ENCODE results near the gene TENM4. TPM values are rescaled to one million over a fixed set of nuclear protein-coding genes. Genes with fewer than 3 reads are reported as not detected.
"Not testable (repeated sequence)": the region's sequence is repeated elsewhere in the genome, so short reads cannot be mapped to it uniquely, and the experiment has no call there.

Gene TENM4
- total RNA-seq, 2 experiments from 2014 or later: not detected

- H3K9me3 Mint-ChIP-seq; H3K4me3 Mint-ChIP-seq; DNase-seq; intact Hi-C loops (cut with micrococcal nuclease); H3K4me1 Mint-ChIP-seq (ENCODE audit: low read depth); H3K36me3 Mint-ChIP-seq; H3K27ac Mint-ChIP-seq; CTCF ChIA-PET; H3K27me3 Mint-ChIP-seq; POLR2A ChIA-PET: not testable (repeated sequence)
These were observed 250.3 kb downstream of the TENM4 start for GRCh38 chr11:79190553-79190952.

GRCh38 chr11:79189601-79190000, 251.2 kb downstream of the TENM4 start:
- no peaks in the 10 kb centered on the region for H3K9me3 Mint-ChIP-seq
- H3K27ac Mint-ChIP-seq: no peak overlapping the region
- H3K27me3 Mint-ChIP-seq: no peaks in the 10 kb centered on the region
- intact Hi-C loops (cut with micrococcal nuclease): no loop called here
- H3K4me3 Mint-ChIP-seq: no peak overlapping the region
- no peaks in the 10 kb centered on the region for H3K4me1 Mint-ChIP-seq (ENCODE audit: low read depth)
- H3K36me3 Mint-ChIP-seq: no peaks in the 10 kb centered on the region
- CTCF ChIA-PET: no interaction called here
- POLR2A ChIA-PET: no interaction called here
- DNase-seq: no peak

GRCh38 chr11:79189055-79189454, 251.8 kb downstream of the TENM4 start:
- H3K4me1 Mint-ChIP-seq (ENCODE audit: low read depth): no peaks in the 10 kb centered on the region
- DNase-seq: no peak
- POLR2A ChIA-PET: no interaction called here
- H3K4me3 Mint-ChIP-seq: no peak overlapping the region
- no peaks in the 10 kb centered on the region for H3K36me3 Mint-ChIP-seq
- H3K9me3 Mint-ChIP-seq: no peaks in the 10 kb centered on the region
- CTCF ChIA-PET: no interaction called here
- no peak overlapping the region for H3K27ac Mint-ChIP-seq
- no peaks in the 10 kb centered on the region for H3K27me3 Mint-ChIP-seq
- intact Hi-C loops (cut with micrococcal nuclease): no loop called here

GRCh38 chr11:79186669-79187068, 254.2 kb downstream of the TENM4 start:
- CTCF ChIA-PET: no interaction called here
- intact Hi-C loops (cut with micrococcal nuclease): no loop called here
- H3K36me3 Mint-ChIP-seq: no peaks in the 10 kb centered on the region
- no peaks in the 10 kb centered on the region for H3K9me3 Mint-ChIP-seq
- DNase-seq: no peak
- H3K4me3 Mint-ChIP-seq: no peak overlapping the region
- H3K4me1 Mint-ChIP-seq (ENCODE audit: low read depth): no peaks in the 10 kb centered on the region
- POLR2A ChIA-PET: no interaction called here
- H3K27me3 Mint-ChIP-seq: no peaks in the 10 kb centered on the region
- H3K27ac Mint-ChIP-seq: no peak overlapping the region

- intact Hi-C loops (cut with micrococcal nuclease): no loop called here
- DNase-seq: no peak
- H3K27ac Mint-ChIP-seq: no peak overlapping the region
- no peaks in the 10 kb centered on the region for H3K36me3 Mint-ChIP-seq
- H3K9me3 Mint-ChIP-seq: no peaks in the 10 kb centered on the region
- no peaks in the 10 kb centered on the region for H3K4me1 Mint-ChIP-seq (ENCODE audit: low read depth)
- H3K4me3 Mint-ChIP-seq: no peak overlapping the region
- H3K27me3 Mint-ChIP-seq: no peaks in the 10 kb centered on the region
- ChIA-PET POLR2A (no interaction called here), CTCF (no interaction called here)
These were observed 255.5 kb downstream of the TENM4 start for GRCh38 chr11:79185351-79185750.

- Mint-ChIP-seq H3K36me3 (no peaks in the 10 kb centered on the region), H3K9me3 (no peaks in the 10 kb centered on the region), H3K4me1 (ENCODE audit: low read depth) (no peaks in the 10 kb centered on the region), H3K27ac (no peak overlapping the region), H3K27me3 (no peaks in the 10 kb centered on the region), H3K4me3 (no peak overlapping the region)
- CTCF ChIA-PET: no interaction called here
- intact Hi-C loops (cut with micrococcal nuclease): no loop called here
- DNase-seq: no peak
- POLR2A ChIA-PET: no interaction called here
These were observed 256.5 kb downstream of the TENM4 start for GRCh38 chr11:79184285-79184684.

- Mint-ChIP-seq H3K27me3 (no peaks in the 10 kb centered on the region), H3K4me1 (ENCODE audit: low read depth) (no peaks in the 10 kb centered on the region), H3K9me3 (no peaks in the 10 kb centered on the region), H3K27ac (no peak overlapping the region), H3K36me3 (no peaks in the 10 kb centered on the region), H3K4me3 (no peak overlapping the region)
- ChIA-PET POLR2A (no interaction called here), CTCF (no interaction called here)
- DNase-seq: no peak
- intact Hi-C loops (cut with micrococcal nuclease): no loop called here
These were observed 258.0 kb downstream of the TENM4 start for GRCh38 chr11:79182794-79183193.

- Mint-ChIP-seq H3K27ac (no peak overlapping the region), H3K4me3 (no peak overlapping the region), H3K9me3 (no peaks in the 10 kb centered on the region), H3K27me3 (peaks cover 9% of the 10 kb centered on the region), H3K36me3 (no peaks in the 10 kb centered on the region), H3K4me1 (ENCODE audit: low read depth) (no peaks in the 10 kb centered on the region)
- intact Hi-C loops (cut with micrococcal nuclease): no loop called here
- CTCF ChIA-PET: no interaction called here
- DNase-seq: no peak
- POLR2A ChIA-PET: no interaction called here
These were observed 261.7 kb downstream of the TENM4 start for GRCh38 chr11:79179087-79179486.

GRCh38 chr11:79174045-79175008, 266.5 kb downstream of the TENM4 start:
- Mint-ChIP-seq H3K9me3 (no peaks in the 10 kb centered on the region), H3K4me1 (ENCODE audit: low read depth) (no peaks in the 10 kb centered on the region), H3K27me3 (peaks cover 9% of the 10 kb centered on the region), H3K4me3 (no peak overlapping the region), H3K36me3 (no peaks in the 10 kb centered on the region), H3K27ac (no peak overlapping the region)
- ChIA-PET CTCF (no interaction called here), POLR2A (no interaction called here)
- DNase-seq: no peak
- intact Hi-C loops (cut with micrococcal nuclease): no loop called here

GRCh38 chr11:79173615-79174014, 267.2 kb downstream of the TENM4 start:
- H3K9me3 Mint-ChIP-seq: no peaks in the 10 kb centered on the region
- intact Hi-C loops (cut with micrococcal nuclease): no loop called here
- ChIA-PET POLR2A (no interaction called here), CTCF (no interaction called here)
- H3K36me3 Mint-ChIP-seq: no peaks in the 10 kb centered on the region
- H3K27ac Mint-ChIP-seq: no peak overlapping the region
- H3K4me3 Mint-ChIP-seq: no peak overlapping the region
- peaks cover 9% of the 10 kb centered on the region for H3K27me3 Mint-ChIP-seq
- no peak for DNase-seq
- H3K4me1 Mint-ChIP-seq (ENCODE audit: low read depth): no peaks in the 10 kb centered on the region

GRCh38 chr11:79170321-79170720, 270.5 kb downstream of the TENM4 start:
- Mint-ChIP-seq H3K36me3 (no peaks in the 10 kb centered on the region), H3K4me1 (ENCODE audit: low read depth) (no peaks in the 10 kb centered on the region), H3K9me3 (no peaks in the 10 kb centered on the region), H3K4me3 (no peak overlapping the region), H3K27me3 (peaks cover 4% of the 10 kb centered on the region), H3K27ac (no peak overlapping the region)
- DNase-seq: no peak
- intact Hi-C loops (cut with micrococcal nuclease): no loop called here
- ChIA-PET POLR2A (no interaction called here), CTCF (no interaction called here)

- CTCF ChIA-PET: no interaction called here
- H3K36me3 Mint-ChIP-seq: no peaks in the 10 kb centered on the region
These were observed 272.2 kb downstream of the TENM4 start for GRCh38 chr11:79168530-79169110.

GRCh38 chr11:79167510-79168188, 273.2 kb downstream of the TENM4 start:
- CTCF ChIA-PET: no interaction called here
- intact Hi-C loops (cut with micrococcal nuclease): no loop called here
- Mint-ChIP-seq H3K27me3 (peaks cover 4% of the 10 kb centered on the region), H3K36me3 (no peaks in the 10 kb centered on the region), H3K4me3 (no peak overlapping the region), H3K27ac (no peak overlapping the region), H3K9me3 (no peaks in the 10 kb centered on the region), H3K4me1 (ENCODE audit: low read depth) (no peaks in the 10 kb centered on the region)
- POLR2A ChIA-PET: no interaction called here
- no peak for DNase-seq

More at GRCh38 chr11:79168530-79169110, 272.2 kb downstream of the TENM4 start:
- H3K4me1 Mint-ChIP-seq (ENCODE audit: low read depth): no peaks in the 10 kb centered on the region
- peaks cover 4% of the 10 kb centered on the region for H3K27me3 Mint-ChIP-seq
- DNase-seq: no peak
- no peak overlapping the region for H3K4me3 Mint-ChIP-seq
- POLR2A ChIA-PET: no interaction called here
- no peaks in the 10 kb centered on the region for H3K9me3 Mint-ChIP-seq
- intact Hi-C loops (cut with micrococcal nuclease): no loop called here
- no peak overlapping the region for H3K27ac Mint-ChIP-seq
